GM12873 (cell line): ENCODE results near the gene RIPK3.

Source experiments
- TF ChIP-seq, protein P1 (sequence below): IDR thresholded peaks from 2 replicates; pipeline ENCODE4 v1.5.1; 2012; ENCODE audit warnings: low read depth, mild to moderate bottlenecking, moderate library complexity, low read length, control low read depth; ENCODE audit not compliant: insufficient read depth; ENCODE audit errors: missing control alignments

RIPK3 gene

DNA sequence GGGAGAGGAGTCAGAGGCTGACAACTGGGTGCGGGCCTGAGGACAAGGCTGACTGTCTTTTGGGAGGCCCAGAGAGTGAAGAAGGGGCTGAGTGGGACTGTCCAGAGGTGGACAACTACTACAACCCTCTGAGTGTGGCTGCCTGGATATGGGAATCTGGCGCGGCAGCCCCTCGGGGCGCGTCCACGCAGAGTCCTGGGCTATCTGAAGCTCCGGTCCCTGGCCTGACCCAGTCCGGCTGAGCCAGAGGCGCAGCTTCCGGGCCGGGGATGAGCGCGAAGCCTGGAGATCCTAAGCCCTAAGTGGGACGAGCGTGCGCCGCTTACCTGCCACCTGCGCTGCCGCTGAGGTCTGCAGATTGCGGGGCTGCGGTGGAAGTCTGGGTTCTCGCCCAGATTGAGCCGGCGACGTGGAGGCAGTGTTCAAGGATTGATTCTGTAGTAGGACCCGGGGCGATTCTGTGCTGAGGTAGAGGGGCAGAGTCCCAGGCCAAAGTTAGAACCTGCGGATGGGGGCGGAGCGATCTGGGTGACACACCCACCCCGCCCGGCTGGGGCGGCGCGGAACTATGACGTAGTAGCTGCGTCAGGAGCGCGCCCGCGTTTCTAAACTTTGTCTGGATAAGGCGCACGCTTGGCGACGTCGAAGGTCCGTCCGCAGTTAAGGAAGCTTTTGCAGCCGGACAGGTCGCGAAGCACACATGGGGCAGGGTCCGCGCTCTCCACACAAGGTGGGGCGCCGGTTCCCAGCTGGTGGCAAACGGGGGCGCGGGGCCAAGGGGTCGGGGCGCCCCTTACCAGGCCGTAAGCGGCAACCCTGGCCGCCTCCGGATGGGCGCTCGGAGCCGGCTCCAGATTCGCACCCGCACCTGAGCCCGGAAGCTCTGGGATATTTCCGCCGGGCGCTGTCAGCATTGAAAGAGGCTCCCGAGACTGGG is 40.3 kb downstream of the RIPK3 start, which contains the start of the genes DHRS1 and NOP9:
Gene DHRS1 (minus strand): TSS at position 526 of the 937 bp plus-strand sequence. CDS start 674 bp downstream, outside the sequence.
Gene NOP9 (plus strand): TSS at position 596 of the 937 bp plus-strand sequence. CDS start 105 bp downstream, at position 701.
- TF ChIP-seq, protein P1, sequence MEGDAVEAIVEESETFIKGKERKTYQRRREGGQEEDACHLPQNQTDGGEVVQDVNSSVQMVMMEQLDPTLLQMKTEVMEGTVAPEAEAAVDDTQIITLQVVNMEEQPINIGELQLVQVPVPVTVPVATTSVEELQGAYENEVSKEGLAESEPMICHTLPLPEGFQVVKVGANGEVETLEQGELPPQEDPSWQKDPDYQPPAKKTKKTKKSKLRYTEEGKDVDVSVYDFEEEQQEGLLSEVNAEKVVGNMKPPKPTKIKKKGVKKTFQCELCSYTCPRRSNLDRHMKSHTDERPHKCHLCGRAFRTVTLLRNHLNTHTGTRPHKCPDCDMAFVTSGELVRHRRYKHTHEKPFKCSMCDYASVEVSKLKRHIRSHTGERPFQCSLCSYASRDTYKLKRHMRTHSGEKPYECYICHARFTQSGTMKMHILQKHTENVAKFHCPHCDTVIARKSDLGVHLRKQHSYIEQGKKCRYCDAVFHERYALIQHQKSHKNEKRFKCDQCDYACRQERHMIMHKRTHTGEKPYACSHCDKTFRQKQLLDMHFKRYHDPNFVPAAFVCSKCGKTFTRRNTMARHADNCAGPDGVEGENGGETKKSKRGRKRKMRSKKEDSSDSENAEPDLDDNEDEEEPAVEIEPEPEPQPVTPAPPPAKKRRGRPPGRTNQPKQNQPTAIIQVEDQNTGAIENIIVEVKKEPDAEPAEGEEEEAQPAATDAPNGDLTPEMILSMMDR: no peak

DNA sequence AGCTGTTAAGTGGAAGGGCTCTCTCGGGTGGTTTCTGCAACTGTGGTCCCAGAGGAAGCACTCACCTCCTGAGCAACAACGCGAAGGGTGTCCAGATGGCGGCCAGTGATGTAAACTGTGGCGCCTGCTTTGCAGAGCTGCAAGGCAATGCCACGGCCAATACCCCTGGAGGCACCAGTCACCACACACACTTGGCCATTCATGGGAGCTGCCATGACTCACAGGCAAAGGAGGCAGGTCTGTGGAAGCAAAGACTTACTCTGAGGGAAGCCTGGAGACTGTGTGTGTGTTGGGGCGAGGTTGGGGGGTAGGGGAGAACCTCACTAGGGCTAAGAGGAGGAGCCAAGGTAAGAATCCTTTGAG is 40.9 kb downstream of the RIPK3 start:
- TF ChIP-seq, protein P1: no peak

DNA sequence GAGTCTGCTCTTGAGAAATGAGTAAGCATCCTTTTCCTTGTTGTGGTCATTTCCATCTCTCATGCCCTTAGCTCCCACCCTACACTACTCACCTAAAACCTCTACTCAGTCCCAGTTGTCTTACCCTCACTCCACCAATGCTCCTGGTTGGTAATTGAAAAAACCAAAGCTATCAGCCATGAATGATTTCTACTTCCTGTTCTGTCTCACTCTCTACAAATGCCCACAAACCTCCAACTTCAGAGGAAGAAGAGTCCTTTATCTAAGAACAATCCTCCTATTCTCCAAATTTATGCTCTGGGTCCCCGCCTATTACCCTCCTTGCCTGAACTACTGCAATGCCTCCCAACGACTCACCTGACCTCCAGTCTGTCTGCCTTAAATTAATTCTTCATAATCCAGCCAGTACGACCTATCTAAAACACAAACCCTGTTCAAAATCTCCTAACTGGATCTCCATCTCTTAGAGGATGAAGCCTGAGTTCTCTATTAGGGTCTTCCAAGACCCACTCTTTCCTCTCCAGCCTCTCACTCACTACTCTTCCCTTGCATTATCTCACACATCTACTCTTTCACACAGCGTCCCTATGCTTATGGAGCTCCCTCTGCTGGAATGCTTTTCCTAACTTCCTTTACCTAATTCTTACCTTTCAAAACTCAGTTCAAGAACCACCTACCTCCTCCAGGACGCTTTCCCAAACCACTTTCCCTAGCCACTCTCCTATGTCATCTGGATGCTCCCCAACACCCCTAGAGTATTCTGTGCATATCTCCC is 42.4 kb downstream of the RIPK3 start:
- TF ChIP-seq, protein P1: peak; percentile 36

DNA sequence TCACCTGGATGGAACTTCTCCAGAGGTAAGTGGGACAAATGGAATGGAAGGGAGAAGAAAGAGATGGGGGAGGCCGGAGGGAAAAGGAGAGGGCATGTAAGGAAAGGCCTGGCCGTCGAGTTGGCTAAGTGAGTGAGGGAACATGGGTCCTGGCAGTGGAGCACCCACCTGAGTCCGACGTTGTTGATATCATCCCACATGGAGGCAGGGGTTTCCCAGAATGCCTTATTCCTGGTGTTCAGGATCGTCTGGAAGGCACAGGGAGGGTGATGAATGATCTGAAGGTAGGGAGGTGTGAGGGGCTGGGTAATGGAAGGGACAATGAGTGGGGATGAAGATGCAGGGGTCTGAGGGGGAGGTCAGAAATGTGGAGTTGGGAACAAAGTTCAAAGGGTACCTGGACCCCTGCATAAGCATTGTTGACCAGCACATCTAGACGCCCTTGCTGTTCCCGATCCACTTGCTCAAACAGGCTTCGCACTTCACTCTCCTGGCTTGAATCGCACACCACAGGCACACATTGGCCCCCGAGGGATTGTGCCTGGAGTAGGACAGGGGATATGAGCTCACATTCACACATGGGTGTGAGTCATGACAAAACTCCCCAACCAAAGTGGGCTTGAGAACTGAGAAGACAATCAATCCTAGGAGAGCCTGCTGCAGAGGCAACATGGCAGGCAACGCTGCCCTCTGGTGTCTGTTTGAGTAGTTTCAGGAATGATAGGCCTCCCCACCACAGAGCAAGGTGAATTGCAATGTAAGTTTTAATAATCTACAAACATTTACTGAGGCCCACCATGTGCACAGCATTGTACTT is 43.2 kb downstream of the RIPK3 start:
- TF ChIP-seq, protein P1: peak; percentile 85

DNA sequence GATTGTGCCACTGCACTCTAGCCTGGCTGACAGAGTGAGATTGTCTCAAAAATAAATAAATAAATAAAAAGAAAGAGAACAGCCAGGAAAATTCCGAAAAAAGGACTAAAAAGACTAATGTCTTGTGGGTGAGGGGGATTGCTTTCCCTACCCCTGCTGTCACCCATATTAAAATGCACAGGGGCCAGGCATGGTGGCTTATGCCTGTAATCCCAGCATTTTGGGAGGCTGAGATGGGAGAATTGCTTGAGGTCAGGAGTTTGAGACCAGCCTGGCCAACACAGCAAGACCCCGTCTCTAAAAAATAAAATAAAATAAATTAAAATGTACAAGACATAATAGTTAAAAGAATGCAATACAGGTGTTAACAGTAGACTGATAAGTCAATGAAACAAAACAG is 46.3 kb downstream of the RIPK3 start:
- TF ChIP-seq, protein P1: no peak

DNA sequence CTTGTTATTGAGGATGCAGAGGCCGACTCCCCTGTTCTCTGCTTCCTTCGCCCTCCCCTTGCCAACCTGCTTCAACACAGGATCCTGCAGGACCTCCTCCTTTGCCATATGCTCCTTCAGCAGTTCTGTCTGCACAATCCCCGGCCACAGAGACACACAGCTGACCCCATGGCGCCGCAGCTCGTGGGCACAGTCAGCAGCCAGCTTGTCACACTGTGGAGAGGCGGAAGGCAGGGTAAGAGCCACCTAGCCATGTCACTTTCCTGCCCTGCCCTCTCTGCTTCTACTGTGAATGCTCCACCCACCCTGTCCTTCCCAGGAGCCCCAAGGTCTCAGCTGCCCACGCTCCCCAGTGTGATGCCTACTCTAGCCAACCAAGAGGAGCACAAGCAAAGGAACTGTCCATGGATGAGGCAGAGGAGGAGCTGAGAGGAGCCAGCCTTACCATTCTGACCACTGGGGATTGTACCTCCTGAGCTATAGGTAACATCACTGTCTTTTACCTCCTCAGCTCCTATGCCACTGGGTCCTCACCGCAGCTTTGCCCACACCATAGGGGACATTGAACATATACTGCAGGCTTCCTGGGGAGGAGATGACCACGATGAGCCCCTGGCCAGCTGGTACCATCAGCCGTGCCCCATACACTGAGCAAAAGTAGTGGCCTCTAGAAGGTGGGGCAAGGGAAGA is 47.5 kb downstream of the RIPK3 start:
- TF ChIP-seq, protein P1: no peak
